Neuronal stem cell (in vitro differentiated cells): ENCODE results near the gene USP13.

ENCODE experiments used
- DNase-seq: peaks from one replicate; pipeline ENCODE4 v3.0.0-alpha.2; 2013; ENCODE audit warnings: low spot score
- H2AFZ ChIP-seq: one replicate; pipeline ENCODE4 v1.6.1; 2013; ENCODE audit warnings: mild to moderate bottlenecking, low read length, inconsistent platforms
- H2AK5ac ChIP-seq: 2 replicates; pipeline ENCODE4 v1.6.1; 2013; ENCODE audit warnings: low read depth, mild to moderate bottlenecking, inconsistent platforms, low read length, moderate library complexity, mixed read lengths
- H2BK120ac ChIP-seq: 2 replicates; pipeline ENCODE4 v1.6.1; 2013; ENCODE audit warnings: low read depth, mild to moderate bottlenecking, inconsistent platforms, low read length, moderate library complexity, mixed read lengths
- H2BK12ac ChIP-seq: one replicate; pipeline ENCODE4 v1.6.1; 2013; ENCODE audit warnings: low read length, inconsistent platforms
- H2BK15ac ChIP-seq: 2 replicates; pipeline ENCODE4 v1.6.1; 2013; ENCODE audit warnings: mild to moderate bottlenecking, low read length, inconsistent platforms, mixed read lengths
- H2BK5ac ChIP-seq: one replicate; pipeline ENCODE4 v1.6.1; 2013; ENCODE audit warnings: inconsistent platforms, mild to moderate bottlenecking, low read length, moderate library complexity
- H3K14ac ChIP-seq: one replicate; pipeline ENCODE4 v1.6.1; 2013; ENCODE audit warnings: low read length, inconsistent platforms
- H3K18ac ChIP-seq: 2 replicates; pipeline ENCODE4 v1.6.1; 2013; ENCODE audit warnings: low read length, inconsistent platforms
- H3K23ac ChIP-seq: 2 replicates; pipeline ENCODE4 v1.6.1; 2013; ENCODE audit warnings: low read depth, mild to moderate bottlenecking, mixed read lengths, low read length, inconsistent platforms; ENCODE audit not compliant: poor library complexity
- H3K27ac ChIP-seq: replicated peaks from 3 replicates; pipeline ENCODE4 v1.5.1; 2013; ENCODE audit warnings: low read length, inconsistent platforms
- H3K27me3 ChIP-seq, 3 experiments: 2 replicates each; pipeline ENCODE4 v1.6.1; 2013; ENCODE audit warnings: low read length in 3 of 3, mild to moderate bottlenecking in 2 of 3, inconsistent platforms in 1 of 3, low read depth in 1 of 3, mixed read lengths in 1 of 3, moderate library complexity in 1 of 3; ENCODE audit not compliant: control insufficient read depth in 3 of 3, insufficient read depth in 3 of 3
- H3K36me3 ChIP-seq, 2 donors: replicated peaks in 1 of 2; 2 replicates each; pipeline ENCODE4 v1.6.1; 2013; ENCODE audit warnings: low read length in 2 of 2; ENCODE audit not compliant: control insufficient read depth in 2 of 2, insufficient read depth in 2 of 2
- H3K4ac ChIP-seq: 2 replicates; pipeline ENCODE4 v1.6.1; 2013; ENCODE audit warnings: inconsistent platforms, mild to moderate bottlenecking, low read length, moderate library complexity
- H3K4me1 ChIP-seq, 2 donors: 1 replicate in 1 of 2; 2 replicates in 1 of 2; pipeline ENCODE4 v1.6.1; 2013; ENCODE audit warnings: low read length in 2 of 2, low read depth in 1 of 2; ENCODE audit not compliant: control insufficient read depth in 2 of 2, insufficient read depth in 1 of 2
- H3K4me2 ChIP-seq: one replicate; pipeline ENCODE4 v1.6.1; 2013; ENCODE audit warnings: mild to moderate bottlenecking, low read length, inconsistent platforms; ENCODE audit not compliant: insufficient read depth, poor library complexity, severe bottlenecking
- H3K4me3 ChIP-seq, 2 donors: 2 replicates each; pipeline ENCODE4 v1.5.1; 2013; ENCODE audit warnings: low read length in 2 of 2, mild to moderate bottlenecking in 2 of 2, inconsistent platforms in 1 of 2, moderate library complexity in 1 of 2
- H3K79me1 ChIP-seq: one replicate; pipeline ENCODE4 v1.6.1; 2013; ENCODE audit warnings: low read depth, mild to moderate bottlenecking, inconsistent platforms, low read length, moderate library complexity
- H3K9ac ChIP-seq: one replicate; pipeline ENCODE4 v1.6.1; 2013; ENCODE audit warnings: mild to moderate bottlenecking, low read depth, low read length, inconsistent platforms; ENCODE audit not compliant: poor library complexity
- H3K9me3 ChIP-seq, 2 donors: replicated peaks in 1 of 2; 2 replicates each; pipeline versions ENCODE3 to v1.6.1; 2013; ENCODE audit warnings: low read length in 2 of 2, mild to moderate bottlenecking in 2 of 2, inconsistent platforms in 1 of 2, low read depth in 1 of 2, mixed read lengths in 1 of 2, moderate library complexity in 1 of 2; ENCODE audit not compliant: control insufficient read depth in 2 of 2, insufficient read depth in 1 of 2
- H4K8ac ChIP-seq: one replicate; pipeline ENCODE4 v1.6.1; 2013; ENCODE audit warnings: low read depth, mild to moderate bottlenecking, inconsistent platforms, low read length, moderate library complexity
- H4K91ac ChIP-seq: one replicate; pipeline ENCODE4 v1.6.1; 2013; ENCODE audit warnings: low read length, low read depth, mild to moderate bottlenecking, inconsistent platforms; ENCODE audit not compliant: poor library complexity
- WGBS, 2 donors: extraction: QIAGEN DNeasy Blood & Tissue Kit; methylation state at CpG; one replicate each; pipeline ENCODE4 v1.1.7; 2013; ENCODE audit warnings: missing lambda C conversion rate in 2 of 2, mixed read lengths in 1 of 2; ENCODE audit not compliant: insufficient read length in 2 of 2, insufficient replicate concordance in 1 of 2; ENCODE audit errors: extremely low coverage in 2 of 2; 5-methylcytosine and 5-hydroxymethylcytosine counted together

The USP13 gene

DNA sequence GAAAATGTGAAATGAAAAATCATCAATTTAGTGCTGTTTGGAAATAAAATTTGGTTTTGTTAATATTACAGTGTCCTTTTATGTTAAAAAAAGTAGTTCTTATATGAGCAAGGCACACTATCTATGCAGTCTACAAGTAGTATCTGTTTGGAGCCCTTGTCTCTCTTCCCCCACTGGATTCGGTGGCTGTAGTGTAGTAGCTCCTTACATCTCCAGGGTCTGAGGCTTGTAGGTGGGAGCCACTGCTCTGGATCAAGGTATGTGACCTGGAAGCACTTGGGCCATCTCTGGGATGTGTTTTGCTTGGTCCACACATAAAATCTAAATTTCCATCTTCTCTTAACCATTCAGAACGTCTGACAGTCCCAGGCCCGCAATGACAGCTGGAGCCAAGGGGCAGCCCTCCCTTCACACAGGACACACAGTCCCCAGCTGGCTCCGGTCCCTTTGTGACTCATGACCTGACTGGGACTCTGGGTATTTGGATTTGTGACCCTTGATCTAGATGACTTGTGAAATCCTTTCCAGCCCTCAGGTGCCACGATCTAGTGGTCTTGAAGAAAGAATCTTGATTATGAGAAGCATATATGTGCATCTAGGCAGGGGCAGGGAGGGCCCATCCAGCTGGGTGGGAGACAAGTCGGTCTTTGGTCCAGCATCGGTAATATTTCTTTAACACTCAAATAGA, 80.0 kb downstream of the USP13 start:
- H3K4ac ChIP-seq = no peak overlapping the region
- no peak overlapping the region for H2BK5ac ChIP-seq
- H3K23ac ChIP-seq = no peak overlapping the region
- no peak overlapping the region for H3K9ac ChIP-seq
- H3K27ac ChIP-seq = no peak overlapping the region
- H2BK120ac ChIP-seq = no peak overlapping the region
- H3K4me2 ChIP-seq = no peak overlapping the region
- no peak overlapping the region for H2BK12ac ChIP-seq
- no peak for DNase-seq
- no peaks in the 10 kb centered on the region for H3K27me3 ChIP-seq
- H4K91ac ChIP-seq = no peak overlapping the region
- no peaks in the 10 kb centered on the region for H3K9me3 ChIP-seq
- H3K14ac ChIP-seq = no peak overlapping the region
- H3K4me1 ChIP-seq = no peaks in the 10 kb centered on the region
- H2BK15ac ChIP-seq = no peak overlapping the region
- H3K4me3 ChIP-seq = no peak overlapping the region
- no peak overlapping the region for H2AFZ ChIP-seq
- no peak overlapping the region for H4K8ac ChIP-seq
- no peak overlapping the region for H2AK5ac ChIP-seq
- H3K36me3 ChIP-seq = peaks cover 8 to 86% of the 10 kb centered on the region in 2 donors
- H3K79me1 ChIP-seq = no peaks in the 10 kb centered on the region
- H3K18ac ChIP-seq = no peak overlapping the region
- WGBS, 2 donors = no CpG with 5 or more reads among the region's 7 CpGs

- H3K4me3 ChIP-seq = no peak overlapping the region
- H2AFZ ChIP-seq = no peak overlapping the region
- H3K4ac ChIP-seq = no peak overlapping the region
- no peaks in the 10 kb centered on the region for H3K9me3 ChIP-seq
- H3K14ac ChIP-seq = no peak overlapping the region
- no peaks in the 10 kb centered on the region for H3K27me3 ChIP-seq
- no peak overlapping the region for H2AK5ac ChIP-seq
- no peaks in the 10 kb centered on the region for H3K4me1 ChIP-seq
- no peak overlapping the region for H2BK15ac ChIP-seq
- H2BK5ac ChIP-seq = no peak overlapping the region
- no peak overlapping the region for H3K23ac ChIP-seq
- no peak for DNase-seq
- peaks cover 8 to 92% of the 10 kb centered on the region in 2 donors for H3K36me3 ChIP-seq
- H3K27ac ChIP-seq = no peak overlapping the region
- no peak overlapping the region for H2BK12ac ChIP-seq
- H3K79me1 ChIP-seq = no peaks in the 10 kb centered on the region
- no peak overlapping the region for H3K4me2 ChIP-seq
- H3K9ac ChIP-seq = no peak overlapping the region
- H3K18ac ChIP-seq = no peak overlapping the region
- no peak overlapping the region for H4K91ac ChIP-seq
- no CpG with 5 or more reads among the region's 5 CpGs for WGBS, 2 donors
- H4K8ac ChIP-seq = no peak overlapping the region
- no peak overlapping the region for H2BK120ac ChIP-seq
These were observed 81.0 kb downstream of the USP13 start for GRCh38 chr3:179733797-179734196.

GRCh38 chr3:179734497-179735281, 81.8 kb downstream of the USP13 start:
- Histone ChIP-seq H3K14ac (no peak overlapping the region), H2BK15ac (no peak overlapping the region), H3K18ac (no peak overlapping the region), H3K79me1 (no peaks in the 10 kb centered on the region), H2AK5ac (no peak overlapping the region), H3K9ac (no peak overlapping the region), H2BK5ac (no peak overlapping the region), H3K4me3 (no peak overlapping the region), H3K36me3 (peaks cover 8 to 89% of the 10 kb centered on the region in 2 donors), H3K27ac (no peak overlapping the region), H2BK12ac (no peak overlapping the region), H3K4me2 (no peak overlapping the region), H2BK120ac (no peak overlapping the region), H3K23ac (no peak overlapping the region), H3K4ac (no peak overlapping the region), H3K9me3 (no peaks in the 10 kb centered on the region), H3K27me3 (no peaks in the 10 kb centered on the region), H4K91ac (no peak overlapping the region), H2AFZ (no peak overlapping the region), H3K4me1 (no peaks in the 10 kb centered on the region), H4K8ac (no peak overlapping the region)
- no CpG with 5 or more reads among the region's 4 CpGs for WGBS, 2 donors
- DNase-seq = no peak

- peaks cover 11 to 89% of the 10 kb centered on the region in 2 donors for H3K36me3 ChIP-seq
- no peaks in the 10 kb centered on the region for H3K4me1 ChIP-seq
- H3K9me3 ChIP-seq = no peaks in the 10 kb centered on the region
- no peak overlapping the region for H2BK12ac ChIP-seq
- H3K9ac ChIP-seq = no peak overlapping the region
- no peak overlapping the region for H2BK15ac ChIP-seq
- no peak overlapping the region for H3K14ac ChIP-seq
- DNase-seq = no peak
- H4K8ac ChIP-seq = no peak overlapping the region
- no peak overlapping the region for H3K23ac ChIP-seq
- H3K18ac ChIP-seq = no peak overlapping the region
- H3K4ac ChIP-seq = no peak overlapping the region
- H3K4me3 ChIP-seq = no peak overlapping the region
- no peak overlapping the region for H3K4me2 ChIP-seq
- no peak overlapping the region for H4K91ac ChIP-seq
- no peak overlapping the region for H3K27ac ChIP-seq
- H3K79me1 ChIP-seq = no peaks in the 10 kb centered on the region
- no peak overlapping the region for H2AK5ac ChIP-seq
- no peak overlapping the region for H2BK120ac ChIP-seq
- H2AFZ ChIP-seq = no peak overlapping the region
- no peaks in the 10 kb centered on the region for H3K27me3 ChIP-seq
- no peak overlapping the region for H2BK5ac ChIP-seq
These were observed 82.5 kb downstream of the USP13 start for GRCh38 chr3:179735321-179735720.
